ENCODE data around the gene ZAR1L. TPM values are rescaled to one million over a fixed set of nuclear protein-coding genes. Genes with fewer than 3 reads are reported as not detected.
"Not testable (repeated sequence)": the region's sequence is repeated elsewhere in the genome, so short reads cannot be mapped to it uniquely, and the experiment has no call there.

Gene ZAR1L
- not detected for total RNA-seq
- long read RNA-seq = 0 reads

GRCh38 chr13:32315238-32316027 is at the start of gene ZAR1L, which contains the start of gene BRCA2:
TSS of gene ZAR1L (minus strand) at chr13:32315363. CDS start at chr13:32311925, 3,438 bp downstream.
TSS of gene BRCA2 (plus strand) at chr13:32315508. CDS start at chr13:32316461, 953 bp downstream.
- intact Hi-C loops (cut with micrococcal nuclease) = loop anchor here (10.0 kb wide), 1 partner anchor 301 kb away; no protein-coding TSS in a partner anchor
- Histone ChIP-seq H3K27ac (replicated peaks) (peak within 1 kb of the TSS; percentile 96), H3K9me3 (replicated peaks) (no peaks in the 10 kb centered on the region), H3K4me1 (peaks cover 16% of the 10 kb centered on the region), H3K36me3 (no peaks in the 10 kb centered on the region), H3K27me3 (ENCODE audit: low read depth) (no peaks in the 10 kb centered on the region), H3K4me3 (peak within 1 kb of the TSS; percentile 93)
- peak; percentile 91 for DNase-seq
- no peak for TF ChIP-seq CTCF (IDR thresholded peaks at IDR 0.05; ENCODE audit: borderline replicate concordance)

- no peak overlapping the region for H3K4me3 ChIP-seq
- no peaks in the 10 kb centered on the region for H3K4me1 ChIP-seq
- no peak overlapping the region for H3K27ac ChIP-seq (replicated peaks)
- no peak for TF ChIP-seq CTCF (IDR thresholded peaks at IDR 0.05; ENCODE audit: borderline replicate concordance)
- peaks cover 10% of the 10 kb centered on the region for H3K9me3 ChIP-seq (replicated peaks)
- intact Hi-C loops (cut with micrococcal nuclease) = no loop called here
- no peaks in the 10 kb centered on the region for H3K36me3 ChIP-seq
- DNase-seq = no peak
- H3K27me3 ChIP-seq (ENCODE audit: low read depth) = no peaks in the 10 kb centered on the region
Measured at GRCh38 chr13:32362574-32362973, 47.4 kb upstream of the ZAR1L start.

- H3K4me1 ChIP-seq; DNase-seq; H3K4me3 ChIP-seq; H3K27ac ChIP-seq (replicated peaks); H3K9me3 ChIP-seq (replicated peaks); H3K36me3 ChIP-seq; H3K27me3 ChIP-seq (ENCODE audit: low read depth); intact Hi-C loops (cut with micrococcal nuclease): not testable (repeated sequence)
Measured at GRCh38 chr13:32355935-32356334, 40.8 kb upstream of the ZAR1L start.

GRCh38 chr13:32354040-32354439 is 38.9 kb upstream of the ZAR1L start:
- Histone ChIP-seq H3K27ac (replicated peaks) (no peak overlapping the region), H3K4me3 (no peak overlapping the region), H3K4me1 (no peaks in the 10 kb centered on the region), H3K27me3 (ENCODE audit: low read depth) (no peaks in the 10 kb centered on the region), H3K9me3 (replicated peaks) (no peaks in the 10 kb centered on the region), H3K36me3 (no peaks in the 10 kb centered on the region)
- no peak for DNase-seq
- TF ChIP-seq CTCF (IDR thresholded peaks at IDR 0.05; ENCODE audit: borderline replicate concordance) = no peak
- intact Hi-C loops (cut with micrococcal nuclease) = no loop called here

- not testable (repeated sequence) for DNase-seq; H3K27me3 ChIP-seq (ENCODE audit: low read depth)
Measured at GRCh38 chr13:32350839-32351441, 35.8 kb upstream of the ZAR1L start.

GRCh38 chr13:32347651-32348050 is 32.5 kb upstream of the ZAR1L start:
- Histone ChIP-seq H3K4me3 (no peak overlapping the region), H3K27me3 (ENCODE audit: low read depth) (no peaks in the 10 kb centered on the region), H3K36me3 (no peaks in the 10 kb centered on the region), H3K4me1 (no peaks in the 10 kb centered on the region), H3K9me3 (replicated peaks) (no peaks in the 10 kb centered on the region), H3K27ac (replicated peaks) (no peak overlapping the region)
- intact Hi-C loops (cut with micrococcal nuclease) = no loop called here
- no peak for DNase-seq
- no peak for TF ChIP-seq CTCF (IDR thresholded peaks at IDR 0.05; ENCODE audit: borderline replicate concordance)

More at GRCh38 chr13:32350839-32351441, 35.8 kb upstream of the ZAR1L start:
- intact Hi-C loops (cut with micrococcal nuclease); H3K27ac ChIP-seq (replicated peaks); H3K9me3 ChIP-seq (replicated peaks); H3K36me3 ChIP-seq; H3K4me1 ChIP-seq; H3K4me3 ChIP-seq: not testable (repeated sequence)

Measured in left ventricle myocardium inferior (tissue), 1 donor.